ENCODE data around the gene ELF4.
A peak's percentile ranks its signal among the peaks of the same experiment; 100 is the strongest.

Gene ELF4

GRCh38 chrX:130032552-130032951 lies 77.7 kb downstream of the ELF4 start:
- DNase-seq: no peak

- DNase-seq: no peak
These were observed 79.5 kb downstream of the ELF4 start for GRCh38 chrX:130030826-130031225.

- no peak for DNase-seq
These were observed 82.1 kb downstream of the ELF4 start for GRCh38 chrX:130028196-130028595.

GRCh38 chrX:130027569-130027968 lies 82.7 kb downstream of the ELF4 start:
- no peak for DNase-seq

GRCh38 chrX:130025256-130025655 lies 85.0 kb downstream of the ELF4 start:
- DNase-seq: no peak

- DNase-seq: peak; percentile 57
These were observed 86.2 kb downstream of the ELF4 start for GRCh38 chrX:130024127-130024526.

- DNase-seq: no peak
These were observed 89.5 kb downstream of the ELF4 start for GRCh38 chrX:130020661-130021324.

GRCh38 chrX:130018143-130018542 lies 92.2 kb downstream of the ELF4 start:
- DNase-seq: no peak

- no peak for DNase-seq
These were observed 95.1 kb downstream of the ELF4 start for GRCh38 chrX:130015181-130015580.

All from GF-D8 (cell line).